Inferior parietal cortex (tissue), 1 donor: ENCODE measurements around the gene IGF2BP2.
"Not testable (repeated sequence)": the region's sequence is repeated elsewhere in the genome, so short reads cannot be mapped to it uniquely, and the experiment has no call there.

Experiments
- DNase-seq: peaks from one replicate; pipeline ENCODE4 v3.0.0-alpha.2; 2016; ENCODE audit errors: extremely low spot score

The IGF2BP2 gene

GRCh38 chr3:185639632-185640206 is 185.1 kb downstream of the IGF2BP2 start:
- no peak for DNase-seq

GRCh38 chr3:185638651-185639050 is 186.2 kb downstream of the IGF2BP2 start:
- DNase-seq, result not testable (repeated sequence)

GRCh38 chr3:185637388-185637787 is 187.5 kb downstream of the IGF2BP2 start:
- no peak for DNase-seq

GRCh38 chr3:185632996-185633395 is 191.8 kb downstream of the IGF2BP2 start:
- DNase-seq, result no peak

GRCh38 chr3:185631508-185632206 is 193.2 kb downstream of the IGF2BP2 start:
- DNase-seq, result no peak

- DNase-seq, result no peak
These were observed 193.7 kb downstream of the IGF2BP2 start for GRCh38 chr3:185631108-185631507.

GRCh38 chr3:185630182-185630622 is 194.6 kb downstream of the IGF2BP2 start:
- DNase-seq, result peak; percentile 48

- no peak for DNase-seq
These were observed 195.2 kb downstream of the IGF2BP2 start for GRCh38 chr3:185629554-185630181.

- no peak for DNase-seq
These were observed 199.1 kb downstream of the IGF2BP2 start for GRCh38 chr3:185625784-185626183.

- DNase-seq, result no peak
These were observed 200.7 kb downstream of the IGF2BP2 start for GRCh38 chr3:185623939-185624665.

- DNase-seq, result no peak
These were observed 211.8 kb downstream of the IGF2BP2 start for GRCh38 chr3:185613016-185613415.

- no peak for DNase-seq
These were observed 218.6 kb downstream of the IGF2BP2 start for GRCh38 chr3:185606196-185606595.

GRCh38 chr3:185605566-185605965 is 219.3 kb downstream of the IGF2BP2 start:
- DNase-seq, result no peak

GRCh38 chr3:185595526-185595925 is 229.3 kb downstream of the IGF2BP2 start:
- DNase-seq, result no peak

- no peak for DNase-seq
These were observed 230.8 kb downstream of the IGF2BP2 start for GRCh38 chr3:185594073-185594472.
